ENCODE results near the gene CTNND1.
A peak's percentile ranks its signal among the peaks of the same experiment; 100 is the strongest.
"Not testable (repeated sequence)": the region's sequence is repeated elsewhere in the genome, so short reads cannot be mapped to it uniquely, and the experiment has no call there.

Gene CTNND1, protein sequence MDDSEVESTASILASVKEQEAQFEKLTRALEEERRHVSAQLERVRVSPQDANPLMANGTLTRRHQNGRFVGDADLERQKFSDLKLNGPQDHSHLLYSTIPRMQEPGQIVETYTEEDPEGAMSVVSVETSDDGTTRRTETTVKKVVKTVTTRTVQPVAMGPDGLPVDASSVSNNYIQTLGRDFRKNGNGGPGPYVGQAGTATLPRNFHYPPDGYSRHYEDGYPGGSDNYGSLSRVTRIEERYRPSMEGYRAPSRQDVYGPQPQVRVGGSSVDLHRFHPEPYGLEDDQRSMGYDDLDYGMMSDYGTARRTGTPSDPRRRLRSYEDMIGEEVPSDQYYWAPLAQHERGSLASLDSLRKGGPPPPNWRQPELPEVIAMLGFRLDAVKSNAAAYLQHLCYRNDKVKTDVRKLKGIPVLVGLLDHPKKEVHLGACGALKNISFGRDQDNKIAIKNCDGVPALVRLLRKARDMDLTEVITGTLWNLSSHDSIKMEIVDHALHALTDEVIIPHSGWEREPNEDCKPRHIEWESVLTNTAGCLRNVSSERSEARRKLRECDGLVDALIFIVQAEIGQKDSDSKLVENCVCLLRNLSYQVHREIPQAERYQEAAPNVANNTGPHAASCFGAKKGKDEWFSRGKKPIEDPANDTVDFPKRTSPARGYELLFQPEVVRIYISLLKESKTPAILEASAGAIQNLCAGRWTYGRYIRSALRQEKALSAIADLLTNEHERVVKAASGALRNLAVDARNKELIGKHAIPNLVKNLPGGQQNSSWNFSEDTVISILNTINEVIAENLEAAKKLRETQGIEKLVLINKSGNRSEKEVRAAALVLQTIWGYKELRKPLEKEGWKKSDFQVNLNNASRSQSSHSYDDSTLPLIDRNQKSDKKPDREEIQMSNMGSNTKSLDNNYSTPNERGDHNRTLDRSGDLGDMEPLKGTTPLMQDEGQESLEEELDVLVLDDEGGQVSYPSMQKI

GRCh38 chr11:57761301-57762234 is at the start of gene CTNND1:
Gene CTNND1, plus strand, starts transcription at chr11:57761802. Its CDS starts 29,677 bp downstream, at chr11:57791479.
- DNase-seq, result peak; percentile 25

DNA sequence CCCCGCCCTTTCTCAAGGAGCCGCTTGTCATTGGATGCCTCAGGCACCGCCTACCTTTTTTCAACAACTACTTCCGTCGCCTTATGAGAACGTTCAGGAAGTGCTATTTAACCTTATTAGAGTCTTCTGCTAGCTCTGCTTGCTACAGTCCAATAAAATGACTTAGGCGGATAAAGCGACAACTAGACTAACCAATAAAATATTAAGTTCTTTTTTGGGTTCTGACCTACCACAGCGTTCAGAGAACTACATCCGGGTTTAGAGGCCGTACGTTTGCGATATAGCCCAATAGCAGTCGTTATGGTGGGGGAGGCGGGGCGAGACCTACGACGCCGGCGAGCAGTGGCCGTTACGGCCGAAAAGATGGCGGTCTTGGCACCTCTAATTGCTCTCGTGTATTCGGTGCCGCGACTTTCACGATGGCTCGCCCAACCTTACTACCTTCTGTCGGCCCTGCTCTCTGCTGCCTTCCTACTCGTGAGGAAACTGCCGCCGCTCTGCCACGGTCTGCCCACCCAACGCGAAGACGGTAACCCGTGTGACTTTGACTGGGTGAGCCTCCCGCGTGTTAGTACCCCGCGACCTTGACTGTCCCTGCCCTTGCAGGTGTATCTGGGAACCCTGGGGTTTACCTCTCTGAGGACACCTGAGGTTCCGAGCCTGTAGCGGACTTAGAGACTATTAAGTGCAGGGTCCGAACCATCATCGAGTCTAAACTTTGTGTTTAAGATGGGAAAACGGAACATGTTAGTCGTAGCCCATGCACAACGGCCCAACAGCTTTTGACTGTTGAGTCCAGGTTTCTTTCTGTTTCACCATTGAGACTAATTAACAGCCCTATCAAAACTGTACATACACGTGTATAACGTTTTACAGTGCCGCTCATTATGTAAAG is 49.1 kb upstream of the CTNND1 start, which contains the start of gene TMX2:
Gene TMX2, plus strand, starts transcription at position 338 of the 895 bp plus-strand sequence. Its CDS starts 26 bp downstream, at position 364.
- DNase-seq, result peak; percentile 92

DNA sequence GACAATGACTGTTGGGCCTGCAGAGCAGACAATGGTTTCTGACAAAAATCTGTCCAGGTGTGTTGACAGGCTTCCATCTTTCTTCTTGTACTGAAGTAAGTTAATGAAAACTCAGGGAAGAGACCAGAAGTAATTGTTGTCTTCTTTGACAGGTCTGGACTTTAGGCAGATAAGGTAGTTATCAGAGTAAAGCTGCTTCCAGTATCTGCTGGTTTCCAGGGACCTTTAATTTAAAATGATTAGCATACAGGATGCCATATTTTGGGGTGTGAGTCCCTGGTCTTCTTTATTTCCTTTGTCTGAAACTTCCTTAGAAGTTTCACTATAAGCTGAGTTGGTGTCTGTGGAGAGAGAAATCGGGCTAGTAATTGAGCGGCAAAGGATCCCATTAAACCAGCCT is 47.8 kb upstream of the CTNND1 start:
- DNase-seq, result no peak

- DNase-seq, result not testable (repeated sequence)
Observed at GRCh38 chr11:57716726-57717125, 44.9 kb upstream of the CTNND1 start.

GRCh38 chr11:57727185-57727584 is 34.4 kb upstream of the CTNND1 start:
- no peak for DNase-seq

- DNase-seq, result no peak
Observed at GRCh38 chr11:57728829-57729228, 32.8 kb upstream of the CTNND1 start.

- DNase-seq, result no peak
Observed at GRCh38 chr11:57729479-57729878, 32.1 kb upstream of the CTNND1 start.

DNA sequence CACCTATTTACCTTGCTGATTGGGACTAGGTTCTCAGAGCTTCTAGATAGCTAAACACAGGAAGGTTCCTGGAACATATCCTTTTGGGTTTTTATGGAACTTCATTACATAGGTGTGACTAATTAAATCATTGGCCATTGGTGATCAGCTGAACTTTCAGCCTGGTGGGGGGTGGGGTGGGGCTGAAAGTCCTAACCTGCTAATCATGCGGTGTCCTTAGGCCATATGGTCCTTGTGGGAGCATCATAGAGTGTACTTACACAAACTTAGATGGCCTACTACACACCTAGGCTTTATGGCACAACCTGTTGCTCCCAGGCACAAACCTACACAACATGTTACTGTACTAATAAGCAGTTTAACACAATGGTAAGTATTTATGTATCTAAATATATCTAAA is 28.9 kb upstream of the CTNND1 start:
- DNase-seq, result no peak

- no peak for DNase-seq
Observed at GRCh38 chr11:57735619-57736298, 25.8 kb upstream of the CTNND1 start.

DNA sequence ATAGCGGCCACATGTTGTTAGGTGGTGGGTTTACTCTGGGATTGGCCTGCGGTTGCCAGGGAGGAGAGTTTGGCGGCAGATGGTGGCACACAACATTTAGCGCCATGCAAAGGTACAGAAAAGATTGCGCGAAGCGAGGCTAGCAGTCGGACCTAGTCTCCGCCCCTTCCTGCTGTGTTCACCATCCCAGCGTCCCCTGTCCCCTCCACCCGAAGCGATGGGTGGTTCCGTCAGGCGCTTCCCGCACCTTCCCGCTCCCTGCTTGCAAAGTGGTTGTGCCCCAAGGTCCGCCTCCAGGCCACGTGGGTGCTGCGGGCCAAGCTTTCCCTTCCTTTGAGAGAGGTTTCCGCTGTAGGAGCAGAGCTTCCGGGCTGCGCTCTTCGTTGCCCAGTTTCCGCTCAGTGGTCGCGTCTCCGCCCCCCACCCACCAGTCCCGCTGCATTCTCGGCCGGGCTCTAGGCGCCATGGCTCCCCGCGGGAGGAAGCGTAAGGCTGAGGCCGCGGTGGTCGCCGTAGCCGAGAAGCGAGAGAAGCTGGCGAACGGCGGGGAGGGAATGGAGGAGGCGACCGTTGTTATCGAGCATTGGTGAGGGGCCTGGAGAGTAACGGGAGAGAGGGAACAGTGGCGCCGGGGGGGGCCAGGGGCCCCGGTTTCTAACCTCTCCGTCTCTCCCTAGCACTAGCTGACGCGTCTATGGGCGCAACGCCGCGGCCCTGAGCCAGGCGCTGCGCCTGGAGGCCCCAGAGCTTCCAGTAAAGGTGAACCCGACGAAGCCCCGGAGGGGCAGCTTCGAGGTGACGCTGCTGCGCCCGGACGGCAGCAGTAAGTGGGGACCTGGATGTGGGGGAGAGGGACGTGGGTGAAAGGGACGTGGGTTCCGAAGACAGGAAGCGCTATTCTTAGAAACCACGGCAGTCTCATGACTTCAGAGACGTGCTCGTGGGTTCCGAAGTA is 20.2 kb upstream of the CTNND1 start, which contains the start of gene SELENOH:
Gene SELENOH, plus strand, starts transcription at position 360 of the 955 bp plus-strand sequence. Its CDS starts 105 bp downstream, at position 465.
- peak; percentile 98 for DNase-seq

GRCh38 chr11:57742087-57742452 is 19.5 kb upstream of the CTNND1 start:
- DNase-seq, result no peak

DNA sequence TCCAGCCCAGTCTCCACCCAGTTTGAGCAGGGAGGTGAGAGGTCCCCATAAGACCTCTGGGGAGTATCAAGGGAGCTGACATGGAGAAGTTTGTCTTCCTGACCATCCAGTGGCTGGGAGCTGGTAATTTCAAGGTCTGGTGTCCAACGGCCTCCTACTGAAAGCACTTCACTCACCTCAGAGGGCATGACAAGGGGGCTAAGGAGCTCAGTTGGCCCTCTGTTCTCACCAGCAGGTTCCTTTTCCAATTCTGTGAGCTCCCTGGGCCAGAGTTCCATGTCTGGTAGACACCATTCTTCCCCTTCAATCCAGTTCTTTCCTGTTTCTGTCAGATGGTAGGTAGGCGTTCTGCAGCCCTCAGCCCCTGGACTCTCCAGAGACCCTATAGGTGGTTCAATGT is 17.2 kb upstream of the CTNND1 start:
- no peak for DNase-seq

DNA sequence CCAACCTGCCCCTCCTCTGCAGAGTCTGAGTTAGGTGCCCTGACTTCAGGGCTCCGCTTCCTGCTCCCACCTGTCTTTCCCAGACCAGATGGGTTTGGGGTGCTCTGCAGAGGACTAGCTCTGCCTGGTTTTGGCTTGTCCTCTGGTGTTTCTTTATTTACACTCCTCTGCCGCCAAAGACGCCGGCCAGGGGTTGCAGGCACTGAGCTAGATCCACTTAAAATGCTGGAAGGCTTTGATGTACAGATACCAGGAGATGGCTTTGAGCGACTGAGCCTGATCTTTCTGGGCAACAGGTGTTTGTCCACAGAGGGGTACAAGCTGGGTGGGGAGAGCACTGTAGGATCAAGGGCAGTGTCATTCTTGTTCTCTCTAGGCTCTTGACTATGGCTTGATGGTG is 16.4 kb upstream of the CTNND1 start:
- no peak for DNase-seq

DNA sequence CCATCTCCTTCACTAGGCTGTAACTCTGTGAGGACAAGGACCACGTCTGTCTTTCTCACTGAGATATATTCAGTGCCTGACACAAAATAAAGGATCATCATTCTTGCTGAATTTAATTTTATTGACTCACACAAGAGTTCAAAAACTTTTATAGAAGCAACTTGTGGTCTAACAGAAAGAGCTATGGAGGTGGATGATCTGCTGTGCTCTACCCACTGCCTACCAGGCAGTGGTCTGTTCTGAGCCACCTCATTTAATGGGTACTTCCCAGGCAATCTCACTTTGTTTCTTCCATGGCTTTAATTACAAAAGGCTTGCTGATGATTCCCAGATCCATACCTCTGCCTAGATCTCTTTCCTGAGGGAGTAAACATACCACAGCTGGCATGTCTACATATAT is 14.7 kb upstream of the CTNND1 start:
- no peak for DNase-seq

GRCh38 chr11:57751176-57751575 is 10.4 kb upstream of the CTNND1 start:
- no peak for DNase-seq

- no peak for DNase-seq
Observed at GRCh38 chr11:57751676-57752253, 9.8 kb upstream of the CTNND1 start, which contains the start of gene BTBD18. Gene BTBD18, minus strand, starts transcription at chr11:57751819. Its CDS starts 631 bp downstream, at chr11:57751188.

- DNase-seq, result no peak
Observed at GRCh38 chr11:57752954-57753353, 8.6 kb upstream of the CTNND1 start.

DNA sequence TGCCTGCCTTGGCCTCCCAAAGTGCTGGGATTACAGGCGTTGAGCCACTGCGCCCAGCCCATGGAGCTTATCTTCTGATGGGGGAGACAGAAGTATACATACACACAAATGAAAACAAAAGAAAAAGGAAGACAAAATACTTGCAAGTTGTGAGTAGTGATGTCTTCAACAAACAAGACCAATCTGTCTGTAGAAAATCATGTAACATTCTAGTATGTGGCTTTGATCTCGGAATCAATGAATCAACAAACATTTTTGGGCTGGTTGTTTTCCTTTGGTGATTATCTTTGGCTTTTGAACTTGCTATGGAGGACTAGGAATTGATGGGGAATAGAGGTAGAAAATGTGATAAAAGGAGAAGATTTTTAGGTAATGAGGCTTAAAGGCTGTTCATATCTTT is 3.4 kb upstream of the CTNND1 start:
- DNase-seq, result no peak

Measured in activated CD4-positive, alpha-beta T cell treated with anti-CD3 and anti-CD28 coated beads for 48 hours (primary cell).